ENCODE data around the gene MRPS5.
A peak's percentile ranks its signal among the peaks of the same experiment; 100 is the strongest.

MRPS5 gene

DNA sequence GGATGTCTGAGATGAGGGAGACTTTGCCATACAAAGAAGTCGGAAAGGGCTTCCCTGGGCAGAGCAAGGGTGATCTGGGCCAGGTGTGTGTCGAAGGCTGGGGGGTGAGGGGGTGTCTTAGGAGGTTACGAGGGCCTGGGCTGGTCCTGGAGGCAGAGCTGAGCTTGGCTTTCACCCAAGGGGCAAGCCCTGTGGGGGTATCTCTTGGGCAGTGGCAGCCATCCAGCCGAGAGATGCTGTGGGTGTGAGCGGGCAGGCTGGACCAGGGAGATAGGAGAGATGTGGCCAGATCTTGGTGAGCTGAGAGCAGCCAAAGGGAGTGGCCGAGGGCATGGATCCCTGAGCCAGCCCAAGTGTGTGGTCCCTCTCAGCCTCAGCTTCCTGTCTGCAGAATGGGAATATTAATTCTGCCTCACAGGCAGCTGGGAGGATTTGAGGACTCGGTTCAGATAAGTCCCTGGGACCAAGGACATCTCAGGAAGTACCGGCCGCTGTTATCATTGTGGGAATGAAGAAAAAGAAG lies 63.1 kb downstream of the MRPS5 start:
- TF ChIP-seq, protein P1, sequence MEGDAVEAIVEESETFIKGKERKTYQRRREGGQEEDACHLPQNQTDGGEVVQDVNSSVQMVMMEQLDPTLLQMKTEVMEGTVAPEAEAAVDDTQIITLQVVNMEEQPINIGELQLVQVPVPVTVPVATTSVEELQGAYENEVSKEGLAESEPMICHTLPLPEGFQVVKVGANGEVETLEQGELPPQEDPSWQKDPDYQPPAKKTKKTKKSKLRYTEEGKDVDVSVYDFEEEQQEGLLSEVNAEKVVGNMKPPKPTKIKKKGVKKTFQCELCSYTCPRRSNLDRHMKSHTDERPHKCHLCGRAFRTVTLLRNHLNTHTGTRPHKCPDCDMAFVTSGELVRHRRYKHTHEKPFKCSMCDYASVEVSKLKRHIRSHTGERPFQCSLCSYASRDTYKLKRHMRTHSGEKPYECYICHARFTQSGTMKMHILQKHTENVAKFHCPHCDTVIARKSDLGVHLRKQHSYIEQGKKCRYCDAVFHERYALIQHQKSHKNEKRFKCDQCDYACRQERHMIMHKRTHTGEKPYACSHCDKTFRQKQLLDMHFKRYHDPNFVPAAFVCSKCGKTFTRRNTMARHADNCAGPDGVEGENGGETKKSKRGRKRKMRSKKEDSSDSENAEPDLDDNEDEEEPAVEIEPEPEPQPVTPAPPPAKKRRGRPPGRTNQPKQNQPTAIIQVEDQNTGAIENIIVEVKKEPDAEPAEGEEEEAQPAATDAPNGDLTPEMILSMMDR (IDR thresholded peaks at IDR 0.05; ENCODE audit: low read depth, low read length) = no peak
- DNase-seq (ENCODE audit: low read depth in 2 of 2) = no peak
- no peak overlapping the region for H3K4me3 ChIP-seq (replicated peaks in 1 of 2; ENCODE audit: low read depth in 2 of 2, low read length in 2 of 2)

DNA sequence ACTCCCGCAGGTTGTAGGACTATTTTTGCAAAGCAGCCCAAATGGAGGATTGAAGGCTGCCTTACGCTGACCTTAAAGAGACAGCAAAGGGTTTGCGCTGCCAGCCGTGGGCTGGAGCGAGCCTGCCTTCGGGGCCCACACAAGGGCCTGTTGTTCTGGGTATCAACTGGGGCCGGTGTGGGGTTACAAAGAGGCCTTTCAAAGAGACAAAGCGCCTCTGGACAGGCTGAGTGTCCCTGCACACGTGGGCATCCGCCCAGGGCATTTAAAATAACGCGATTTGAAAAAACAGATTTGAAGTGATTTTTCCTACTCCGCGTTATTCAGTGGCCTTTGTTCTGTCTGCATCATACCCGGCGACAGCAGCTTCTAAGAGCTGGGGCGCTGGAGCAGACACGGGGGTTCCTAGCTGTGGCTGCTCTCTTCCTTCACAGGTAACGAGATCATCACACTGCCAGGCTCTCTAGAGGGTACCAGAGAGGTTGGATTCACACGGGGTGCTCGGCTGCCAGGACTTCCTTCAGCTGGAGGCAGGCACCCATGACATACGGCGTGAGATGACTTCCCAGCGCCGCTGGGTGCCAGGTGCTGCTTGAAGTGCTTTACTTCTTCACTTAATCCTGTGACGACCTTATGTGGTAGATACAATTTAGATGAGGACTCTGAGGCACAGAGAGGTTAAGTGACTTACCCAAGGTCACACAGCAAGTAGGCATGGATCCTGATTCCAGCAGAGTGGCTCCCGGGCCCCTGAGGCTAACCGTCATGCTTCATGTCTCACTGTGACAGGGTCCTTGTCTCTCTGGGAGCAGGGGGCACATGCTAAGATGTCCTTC lies 63.9 kb downstream of the MRPS5 start:
- TF ChIP-seq, protein P1 (IDR thresholded peaks at IDR 0.05; ENCODE audit: low read depth, low read length) = no peak
- no peak overlapping the region for H3K4me3 ChIP-seq (replicated peaks in 1 of 2; ENCODE audit: low read depth in 2 of 2, low read length in 2 of 2)
- DNase-seq (ENCODE audit: low read depth in 2 of 2) = no peak

DNA sequence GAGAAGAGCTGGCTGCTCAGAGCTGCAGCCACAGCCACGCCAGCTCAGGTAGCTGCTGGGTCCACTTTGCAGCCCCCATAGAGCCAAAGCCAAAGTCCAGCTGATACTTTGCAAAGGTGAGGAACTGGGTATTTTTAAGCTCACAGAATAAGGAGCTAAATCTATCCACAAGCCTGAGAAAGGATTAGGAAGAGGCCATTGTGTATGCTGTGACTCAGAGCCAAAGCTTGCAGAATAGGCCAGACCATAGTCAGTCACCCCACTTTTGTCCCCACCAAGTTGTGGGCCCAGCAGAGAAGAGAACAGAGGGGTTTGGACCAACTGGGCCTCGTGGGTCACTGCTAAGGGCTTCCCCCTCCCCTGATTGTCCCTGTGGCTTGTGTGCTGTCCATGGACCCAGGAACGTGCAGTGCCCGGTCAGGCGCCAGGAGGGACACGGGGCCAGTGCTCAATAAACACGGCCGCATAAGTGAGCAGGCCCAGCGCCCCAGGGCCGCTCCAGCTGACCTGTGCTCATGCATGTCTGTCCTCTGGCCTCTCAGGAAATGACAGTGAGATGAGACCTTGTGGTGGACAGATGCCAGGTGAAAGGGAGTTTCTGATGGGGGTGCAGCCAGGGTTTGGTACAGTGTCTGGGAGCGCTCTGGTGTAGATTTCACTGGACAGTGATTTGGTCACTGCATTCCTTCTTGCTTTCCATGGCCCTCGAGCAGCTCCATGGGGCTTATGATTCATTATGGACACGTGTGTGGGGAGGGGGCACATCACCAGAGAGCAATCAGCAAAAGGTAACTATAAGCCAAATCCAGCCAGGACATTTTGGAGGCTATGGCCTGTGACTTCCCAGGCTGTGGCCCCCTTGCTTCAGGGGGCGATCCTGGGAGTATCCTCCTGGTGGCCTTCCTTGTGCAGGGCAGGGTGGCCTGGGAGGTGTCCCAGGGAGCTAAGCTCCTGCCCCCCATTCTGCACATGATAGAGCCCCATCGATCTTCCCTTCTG lies 64.8 kb downstream of the MRPS5 start:
- TF ChIP-seq, protein P1 (IDR thresholded peaks at IDR 0.05; ENCODE audit: low read depth, low read length) = no peak

DNA sequence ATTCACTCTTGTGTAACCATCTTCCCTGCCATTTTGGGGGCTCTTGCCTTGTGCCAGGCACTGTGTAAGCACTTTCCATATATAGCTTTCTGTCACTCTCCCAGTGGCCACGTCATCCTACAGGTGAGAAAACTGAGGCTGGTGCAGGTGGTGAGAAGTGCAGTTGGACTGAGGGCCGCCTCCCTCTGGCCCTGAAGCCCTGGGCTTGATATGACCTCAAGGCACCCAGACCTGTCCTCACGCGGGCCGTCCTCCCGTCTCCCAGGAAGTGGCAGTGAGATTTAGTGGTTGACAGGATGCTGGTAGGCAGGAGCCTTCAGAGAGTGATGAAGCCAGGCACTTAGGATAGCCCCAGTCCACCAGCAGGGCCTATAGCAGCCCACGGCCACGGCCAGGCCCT lies 65.6 kb downstream of the MRPS5 start:
- DNase-seq (ENCODE audit: low read depth in 2 of 2) = no peak
- TF ChIP-seq, protein P1 (IDR thresholded peaks at IDR 0.05; ENCODE audit: low read depth, low read length) = no peak
- no peak overlapping the region for H3K4me3 ChIP-seq (replicated peaks in 1 of 2; ENCODE audit: low read depth in 2 of 2, low read length in 2 of 2)

More for the DNA sequence above, 64.8 kb downstream of the MRPS5 start:
- no peak overlapping the region for H3K4me3 ChIP-seq (replicated peaks in 1 of 2; ENCODE audit: low read depth in 2 of 2, low read length in 2 of 2)
- DNase-seq (ENCODE audit: low read depth in 2 of 2) = peak in 1 of 2 donors; percentile 22

- no peak overlapping the region for H3K4me3 ChIP-seq (replicated peaks in 1 of 2; ENCODE audit: low read depth in 2 of 2, low read length in 2 of 2)
- TF ChIP-seq, protein P1 (IDR thresholded peaks at IDR 0.05; ENCODE audit: low read depth, low read length) = no peak
Measured at GRCh38 chr2:95055262-95055661, 66.3 kb downstream of the MRPS5 start.

GRCh38 chr2:95054016-95054415 lies 67.6 kb downstream of the MRPS5 start:
- no peak for DNase-seq (ENCODE audit: low read depth in 2 of 2)
- TF ChIP-seq, protein P1 (IDR thresholded peaks at IDR 0.05; ENCODE audit: low read depth, low read length) = no peak
- no peak overlapping the region for H3K4me3 ChIP-seq (replicated peaks in 1 of 2; ENCODE audit: low read depth in 2 of 2, low read length in 2 of 2)

More at GRCh38 chr2:95055262-95055661, 66.3 kb downstream of the MRPS5 start:
- no peak for DNase-seq (ENCODE audit: low read depth in 2 of 2)
